B cell (primary cell): ENCODE measurements around the gene ORAI3. TPM values are rescaled to one million over a fixed set of nuclear protein-coding genes. Genes with fewer than 3 reads are reported as not detected.
A peak's percentile ranks its signal among the peaks of the same experiment; 100 is the strongest.

Experiments used
- ATAC-seq: fragments of 200-7000 bp; cut with Tn5 transposase; one replicate; pipeline ENCODE4 v1.10.0; 2021; ENCODE audit warnings: low read depth, mild to moderate bottlenecking, moderate number of reproducible peaks, moderate library complexity
- CTCF ChIA-PET: fragments of 350-600 bp; sonication (Branson Sonifier 250); formaldehyde crosslinking; loops from one replicate; lab custom pipeline; 2021; ENCODE audit warnings: antibody characterized with exemption, inconsistent platforms; lab: Charles Lee
- POLR2A ChIA-PET: fragments of 350-600 bp; sonication (Branson Sonifier 250); formaldehyde crosslinking; loops from one replicate; lab custom pipeline; 2021; ENCODE audit warnings: antibody characterized with exemption; lab: Charles Lee
- DNase-seq: peaks from one replicate; pipeline ENCODE4 v3.0.0; 2013
- H2AFZ ChIP-seq: 2 replicates; pipeline ENCODE4 v1.6.1; 2012; ENCODE audit warnings: mild to moderate bottlenecking, low read depth, low read length; ENCODE audit not compliant: insufficient read depth, poor library complexity, severe bottlenecking
- H3K27ac ChIP-seq, 2 donors: 1 replicate in 1 of 2; 2 replicates in 1 of 2; pipeline ENCODE4 v1.5.1; 2012 to 2013; ENCODE audit warnings: low read length in 2 of 2, mild to moderate bottlenecking in 2 of 2, moderate library complexity in 1 of 2
- H3K27me3 ChIP-seq, 4 experiments: fragments of 200-600 bp in 1 of 4; sonication (generic) in 1 of 4; replicated peaks in 1 of 4; 1 replicate in 2 of 4; 2 replicates in 2 of 4; pipeline versions ENCODE4 v1.6.1 to v1.7.0; 2013 to 2016; ENCODE audit warnings: low read length in 3 of 4, mild to moderate bottlenecking in 2 of 4, mixed read lengths in 1 of 4, moderate library complexity in 1 of 4; ENCODE audit not compliant: insufficient read depth in 4 of 4, control insufficient read depth in 3 of 4; ENCODE audit errors: control extremely low read depth in 1 of 4
- H3K36me3 ChIP-seq, 2 experiments: replicated peaks in 1 of 2; 1 replicate in 1 of 2; 2 replicates in 1 of 2; pipeline versions ENCODE4 v1.6.1 to v1.7.1; 2013; ENCODE audit warnings: low read length in 1 of 2; ENCODE audit not compliant: insufficient read depth in 2 of 2, control insufficient read depth in 1 of 2; ENCODE audit errors: control extremely low read depth in 1 of 2, extremely low read depth in 1 of 2
- H3K4me1 ChIP-seq, 2 donors: fragments of 200-600 bp in 1 of 2; sonication (generic) in 1 of 2; 1 replicate in 1 of 2; 2 replicates in 1 of 2; pipeline versions ENCODE4 v1.5.1 to v1.6.1; 2013 to 2017; ENCODE audit warnings: low read length in 2 of 2; ENCODE audit not compliant: control insufficient read depth in 2 of 2, insufficient read depth in 2 of 2
- H3K4me2 ChIP-seq: replicated peaks from 2 replicates; pipeline ENCODE3; 2012; ENCODE audit warnings: mild to moderate bottlenecking, low read depth, low read length; ENCODE audit not compliant: poor library complexity, severe bottlenecking
- H3K4me3 ChIP-seq, 5 experiments: fragments of 200-600 bp in 1 of 5; sonication (generic) in 1 of 5; 1 replicate in 3 of 5; 2 replicates in 2 of 5; pipeline versions ENCODE4 v1.5.1 to v1.7.0; 2011 to 2016; ENCODE audit warnings: low read length in 4 of 5, mild to moderate bottlenecking in 4 of 5, low read depth in 2 of 5, control low read depth in 1 of 5, moderate library complexity in 1 of 5; ENCODE audit not compliant: insufficient read depth in 1 of 5; ENCODE audit errors: control extremely low read depth in 1 of 5, extremely low read depth in 1 of 5
- H3K79me2 ChIP-seq: fragments of 200-600 bp; sonication (generic); one replicate; pipeline ENCODE4 v1.6.0; 2016; ENCODE audit warnings: low read length; ENCODE audit not compliant: control insufficient read depth, insufficient read depth
- H3K9ac ChIP-seq: fragments of 200-600 bp; sonication (generic); 2 replicates; pipeline ENCODE4 v1.6.1; 2017; ENCODE audit warnings: mild to moderate bottlenecking, low read length, moderate library complexity
- H3K9me3 ChIP-seq, 3 donors: one replicate each; pipeline versions ENCODE4 v1.6.1 to v1.7.1; 2013; ENCODE audit warnings: low read length in 2 of 3; ENCODE audit not compliant: control insufficient read depth in 2 of 3, insufficient read depth in 1 of 3; ENCODE audit errors: control extremely low read depth in 1 of 3
- H4K20me1 ChIP-seq: 2 replicates; pipeline ENCODE4 v1.6.0; 2012; ENCODE audit warnings: mild to moderate bottlenecking, low read length; ENCODE audit not compliant: insufficient read depth, control insufficient read depth, poor library complexity, severe bottlenecking
- H3K27ac Mint-ChIP-seq: one replicate; pipeline ENCODE4 v1.8.0; 2021; ENCODE audit warnings: mixed read lengths
- H3K27me3 Mint-ChIP-seq: one replicate; pipeline ENCODE4 v1.8.0; 2021; ENCODE audit warnings: mixed read lengths
- H3K4me1 Mint-ChIP-seq: one replicate; pipeline ENCODE4 v1.8.0; 2021; ENCODE audit warnings: mixed read lengths
- H3K4me3 Mint-ChIP-seq: one replicate; pipeline ENCODE4 v1.8.0; 2021; ENCODE audit warnings: mixed read lengths
- H3K9me3 Mint-ChIP-seq: one replicate; pipeline ENCODE4 v1.8.0; 2022; ENCODE audit warnings: mixed read lengths; ENCODE audit not compliant: insufficient read depth
- EZH2 ChIP-seq: IDR thresholded peaks from 2 replicates; pipeline ENCODE4 v1.6.1; 2012; ENCODE audit warnings: borderline replicate concordance, low read depth, mild to moderate bottlenecking, moderate library complexity, low read length; ENCODE audit not compliant: insufficient read depth, poor library complexity, severe bottlenecking
- WGBS: methylation state at CpG from one replicate; pipeline ENCODE4 v1.1.5; 2013; ENCODE audit warnings: missing lambda C conversion rate; ENCODE audit not compliant: insufficient coverage; 5-methylcytosine and 5-hydroxymethylcytosine counted together
- intact Hi-C: fragments of 100-400 bp; cut with micrococcal nuclease; formaldehyde crosslinking; loops from one replicate; pipeline ENCODE4 v1.10.0; 2022
- polyA plus RNA-seq: library from polyadenylated mRNA; depleted of rRNA; stranded (reverse); fragments of >200 nt; gene quantifications from 2 replicates; pipeline ENCODE4 v1.2.3, GENCODE V29; 2012
- total RNA-seq, 2 donors: library from RNA; stranded (reverse); fragments of 120-200 nt in 1 of 2; gene quantifications; 1 replicate in 1 of 2; 2 replicates in 1 of 2; pipeline versions ENCODE4 v1.2.3 to v1.2.4, GENCODE V29; 2013 to 2022
- TF ChIP-seq, protein P1 (sequence below): fragments of 200-600 bp; IDR thresholded peaks from one replicate; pipeline ENCODE4 v1.8.0; 2022; ENCODE audit warnings: antibody characterized with exemption, mild to moderate bottlenecking

The ORAI3 gene
- total and polyA plus RNA-seq, 2 donors (not counting 1 experiment from before 2014, with no cell fraction given) = 32.2 to 51.8 TPM

DNA sequence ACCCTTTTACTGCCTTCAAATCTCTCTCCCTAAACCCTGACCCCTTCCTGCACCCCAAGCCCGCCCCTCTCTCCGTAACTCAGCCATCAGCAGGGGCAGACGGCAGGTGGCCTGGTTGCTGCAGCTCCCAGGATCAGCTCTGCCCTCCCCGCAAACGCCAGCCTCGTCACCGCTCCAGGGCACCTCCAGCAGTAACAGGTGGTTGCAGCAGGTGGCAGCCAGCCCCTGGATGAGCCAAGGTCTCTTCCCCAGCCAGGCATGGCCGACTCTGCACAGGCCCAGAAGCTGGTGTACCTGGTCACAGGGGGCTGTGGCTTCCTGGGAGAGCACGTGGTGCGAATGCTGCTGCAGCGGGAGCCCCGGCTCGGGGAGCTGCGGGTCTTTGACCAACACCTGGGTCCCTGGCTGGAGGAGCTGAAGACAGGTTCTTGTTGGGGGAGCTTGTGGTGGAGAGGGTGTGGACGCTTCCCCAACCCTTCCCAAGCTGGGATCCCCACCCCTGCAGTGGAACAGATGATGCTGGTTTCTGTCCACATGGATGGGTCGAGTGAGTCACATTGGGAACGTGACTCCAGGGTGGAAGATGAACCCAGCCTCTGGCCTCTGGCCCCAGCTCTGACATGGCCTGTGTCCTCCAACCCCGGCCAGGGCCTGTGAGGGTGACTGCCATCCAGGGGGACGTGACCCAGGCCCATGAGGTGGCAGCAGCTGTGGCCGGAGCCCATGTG is 36.7 kb downstream of the ORAI3 start:
- intact Hi-C loops = loop anchor here (1.0 to 5.0 kb wide), 4 partner anchors 109 to 458 kb away; partner anchors contain the start of gene VKORC1

More for the DNA sequence above, 36.7 kb downstream of the ORAI3 start:
- H3K9me3 Mint-ChIP-seq = no peaks in the 10 kb centered on the region
- Histone ChIP-seq H3K9ac (no peak overlapping the region), H3K27me3 (no peaks in the 10 kb centered on the region), H3K27ac (no peak overlapping the region), H3K79me2 (no peaks in the 10 kb centered on the region), H4K20me1 (no peaks in the 10 kb centered on the region), H3K4me3 (no peak overlapping the region), H3K9me3 (no peaks in the 10 kb centered on the region), H3K36me3 (peaks cover 0 to 19% of the 10 kb centered on the region in 2 experiments), H3K4me1 (peaks cover 3 to 6% of the 10 kb centered on the region in 2 donors), H3K4me2 (peak overlapping the region; percentile 33), H2AFZ (no peak overlapping the region)
- ATAC-seq = no peak
- no peak overlapping the region for H3K27ac Mint-ChIP-seq
- H3K4me1 Mint-ChIP-seq = no peaks in the 10 kb centered on the region
- ChIA-PET CTCF (interaction anchor here (0.5 to 5.1 kb wide), 24 partner anchors 12 to 883 kb away, joined by 3 to 63 read pairs (median 4); partner anchors contain the start of genes KAT8, VKORC1, ZNF646 and ZNF668), POLR2A (interaction anchor here (1.7 kb wide), 1 partner anchor 157 kb away, joined by 8 read pairs; no protein-coding TSS in a partner anchor)
- H3K27me3 Mint-ChIP-seq = no peaks in the 10 kb centered on the region
- WGBS = 85% methylated on average over 19 of the region's 20 CpGs
- TF ChIP-seq EZH2 = no peak
- TF ChIP-seq, protein P1, sequence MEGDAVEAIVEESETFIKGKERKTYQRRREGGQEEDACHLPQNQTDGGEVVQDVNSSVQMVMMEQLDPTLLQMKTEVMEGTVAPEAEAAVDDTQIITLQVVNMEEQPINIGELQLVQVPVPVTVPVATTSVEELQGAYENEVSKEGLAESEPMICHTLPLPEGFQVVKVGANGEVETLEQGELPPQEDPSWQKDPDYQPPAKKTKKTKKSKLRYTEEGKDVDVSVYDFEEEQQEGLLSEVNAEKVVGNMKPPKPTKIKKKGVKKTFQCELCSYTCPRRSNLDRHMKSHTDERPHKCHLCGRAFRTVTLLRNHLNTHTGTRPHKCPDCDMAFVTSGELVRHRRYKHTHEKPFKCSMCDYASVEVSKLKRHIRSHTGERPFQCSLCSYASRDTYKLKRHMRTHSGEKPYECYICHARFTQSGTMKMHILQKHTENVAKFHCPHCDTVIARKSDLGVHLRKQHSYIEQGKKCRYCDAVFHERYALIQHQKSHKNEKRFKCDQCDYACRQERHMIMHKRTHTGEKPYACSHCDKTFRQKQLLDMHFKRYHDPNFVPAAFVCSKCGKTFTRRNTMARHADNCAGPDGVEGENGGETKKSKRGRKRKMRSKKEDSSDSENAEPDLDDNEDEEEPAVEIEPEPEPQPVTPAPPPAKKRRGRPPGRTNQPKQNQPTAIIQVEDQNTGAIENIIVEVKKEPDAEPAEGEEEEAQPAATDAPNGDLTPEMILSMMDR = no peak
- DNase-seq = peak; percentile 37
- H3K4me3 Mint-ChIP-seq = no peak overlapping the region
